Measurements from ENCODE around the gene FAM53B.

DNA sequence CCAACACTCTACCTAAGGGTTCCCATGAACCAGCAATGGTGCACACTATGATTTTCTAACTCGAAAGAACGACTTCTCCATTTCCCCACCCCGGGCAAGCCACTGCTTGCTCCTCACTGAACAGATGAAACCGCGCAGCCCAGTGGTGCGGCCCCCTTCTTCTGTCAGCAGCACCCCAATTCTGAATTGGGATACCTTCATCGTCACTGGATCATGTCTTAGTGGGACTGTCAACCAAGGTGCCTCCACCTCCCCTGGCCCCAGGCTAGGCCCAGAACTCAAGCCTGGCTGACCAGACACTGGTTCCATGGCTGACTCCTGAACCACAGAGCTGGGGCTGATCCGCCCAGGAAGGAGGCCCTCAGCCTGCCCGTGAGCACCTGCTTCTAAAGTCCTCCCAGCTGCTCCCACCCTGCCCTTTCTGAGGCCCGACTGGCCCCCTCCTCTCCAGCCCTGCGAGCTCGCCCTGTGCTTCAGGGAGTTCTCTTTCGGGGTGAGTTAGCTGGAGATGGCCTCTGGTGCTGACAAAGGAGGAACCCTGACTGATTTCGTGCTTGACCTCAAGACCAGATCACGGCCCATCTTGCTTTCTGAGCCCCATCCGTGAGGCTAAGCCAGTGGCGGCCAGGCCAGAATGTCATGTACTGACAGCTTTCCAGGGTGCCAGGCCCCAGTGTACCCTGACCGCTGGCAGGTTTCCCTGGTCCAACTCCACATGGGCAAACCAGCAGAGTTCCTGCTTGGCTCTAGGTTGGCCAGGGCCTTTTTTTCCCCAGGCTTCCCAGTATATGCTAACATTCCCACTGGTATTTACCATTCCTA lies 44.5 kb downstream of the FAM53B start:
- TF ChIP-seq, protein P1, sequence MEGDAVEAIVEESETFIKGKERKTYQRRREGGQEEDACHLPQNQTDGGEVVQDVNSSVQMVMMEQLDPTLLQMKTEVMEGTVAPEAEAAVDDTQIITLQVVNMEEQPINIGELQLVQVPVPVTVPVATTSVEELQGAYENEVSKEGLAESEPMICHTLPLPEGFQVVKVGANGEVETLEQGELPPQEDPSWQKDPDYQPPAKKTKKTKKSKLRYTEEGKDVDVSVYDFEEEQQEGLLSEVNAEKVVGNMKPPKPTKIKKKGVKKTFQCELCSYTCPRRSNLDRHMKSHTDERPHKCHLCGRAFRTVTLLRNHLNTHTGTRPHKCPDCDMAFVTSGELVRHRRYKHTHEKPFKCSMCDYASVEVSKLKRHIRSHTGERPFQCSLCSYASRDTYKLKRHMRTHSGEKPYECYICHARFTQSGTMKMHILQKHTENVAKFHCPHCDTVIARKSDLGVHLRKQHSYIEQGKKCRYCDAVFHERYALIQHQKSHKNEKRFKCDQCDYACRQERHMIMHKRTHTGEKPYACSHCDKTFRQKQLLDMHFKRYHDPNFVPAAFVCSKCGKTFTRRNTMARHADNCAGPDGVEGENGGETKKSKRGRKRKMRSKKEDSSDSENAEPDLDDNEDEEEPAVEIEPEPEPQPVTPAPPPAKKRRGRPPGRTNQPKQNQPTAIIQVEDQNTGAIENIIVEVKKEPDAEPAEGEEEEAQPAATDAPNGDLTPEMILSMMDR (IDR thresholded peaks at IDR 0.05; ENCODE audit: low read length): no peak
- no peak for TF ChIP-seq EZH2phosphoT487 (IDR thresholded peaks at IDR 0.05; ENCODE audit: low read length)

Measured in MM.1S (cell line).